Endothelial cell of umbilical vein (primary cell): ENCODE results near the gene AVPR2. TPM values are rescaled to one million over a fixed set of nuclear protein-coding genes. Genes with fewer than 3 reads are reported as not detected.

Experiments
- BruUV-seq: library from RNA; stranded (reverse); fragments of 400-500 nt; replicated peaks from 2 replicates; lab custom pipeline; 2021; lab: Mats Ljungman, UMichigan
- CTCF ChIA-PET: fragments of 300-600, 350-600 bp; sonication (Branson Sonifier 250); formaldehyde crosslinking; loops from one replicate; lab custom pipeline; 2021; ENCODE audit warnings: antibody characterized with exemption, inconsistent platforms; lab: Charles Lee
- POLR2A ChIA-PET: fragments of 300-600, 350-600 bp; sonication (Branson Sonifier 250); formaldehyde crosslinking; loops from one replicate; lab custom pipeline; 2021; ENCODE audit warnings: antibody characterized with exemption, inconsistent platforms; lab: Charles Lee
- DNase-seq: peaks from one replicate; pipeline ENCODE4 v3.0.0-alpha.2; 2011; ENCODE audit warnings: low read depth, low spot score
- FAIRE-seq: peaks from 2 replicates; lab custom pipeline; 2011; peaks lifted over from hg19 to GRCh38; lab: Jason Lieb, UNC
- H2AFZ ChIP-seq: 2 replicates; pipeline ENCODE4 v1.6.0; 2012; ENCODE audit warnings: low read depth, low read length, control low read depth, inconsistent platforms
- H3K27ac ChIP-seq: 2 replicates; pipeline ENCODE4 v1.5.1; 2011; ENCODE audit warnings: low read depth, mild to moderate bottlenecking, control low read depth, low read length, moderate library complexity; ENCODE audit not compliant: insufficient read depth
- H3K27me3 ChIP-seq, 2 experiments: 2 replicates each; pipeline versions ENCODE4 v1.6.0 to v1.6.1; 2011; ENCODE audit warnings: low read length in 2 of 2, mixed read lengths in 1 of 2; ENCODE audit not compliant: control insufficient read depth in 2 of 2, insufficient read depth in 2 of 2
- H3K36me3 ChIP-seq, 2 experiments: 2 replicates in 1 of 2; 3 replicates in 1 of 2; pipeline ENCODE4 v1.5.1; 2011; ENCODE audit warnings: low read length in 2 of 2, mild to moderate bottlenecking in 1 of 2, moderate library complexity in 1 of 2; ENCODE audit not compliant: control insufficient read depth in 2 of 2, insufficient read depth in 2 of 2; ENCODE audit errors: extremely low read depth in 1 of 2
- H3K4me1 ChIP-seq: 3 replicates; pipeline ENCODE4 v1.5.1; 2011; ENCODE audit warnings: mild to moderate bottlenecking, low read length; ENCODE audit not compliant: control insufficient read depth, insufficient read depth; ENCODE audit errors: extremely low read depth
- H3K4me2 ChIP-seq: 2 replicates; pipeline ENCODE4 v1.6.1; 2011; ENCODE audit warnings: low read length, control low read depth, mixed read lengths; ENCODE audit not compliant: insufficient read depth
- H3K4me3 ChIP-seq, 3 experiments: fragments of 200-600 bp in 1 of 3; sonication (generic), shearing (Covaris generic) in 1 of 3; replicated peaks in 1 of 3; 2 replicates each; pipeline ENCODE4 v1.5.1; 2011 to 2016; ENCODE audit warnings: control low read depth in 3 of 3, low read length in 3 of 3, mild to moderate bottlenecking in 2 of 3, inconsistent platforms in 1 of 3, low read depth in 1 of 3, moderate library complexity in 1 of 3; ENCODE audit not compliant: insufficient read depth in 1 of 3
- H3K79me2 ChIP-seq: 2 replicates; pipeline ENCODE4 v1.6.0; 2012; ENCODE audit warnings: low read length, inconsistent platforms; ENCODE audit not compliant: control insufficient read depth, insufficient read depth
- H3K9ac ChIP-seq: replicated peaks from 2 replicates; pipeline ENCODE3; 2011; ENCODE audit warnings: low read length, control low read depth; ENCODE audit not compliant: insufficient read depth; ENCODE audit errors: extremely low read depth
- H3K9me1 ChIP-seq: replicated peaks from 3 replicates; pipeline ENCODE4 v1.6.0; 2011; ENCODE audit warnings: mild to moderate bottlenecking, low read length; ENCODE audit not compliant: control insufficient read depth, insufficient read depth; ENCODE audit errors: extremely low read depth
- H3K9me3 ChIP-seq: replicated peaks from 2 replicates; pipeline ENCODE4 v1.5.1; 2012; ENCODE audit warnings: low read length, inconsistent platforms; ENCODE audit not compliant: control insufficient read depth, insufficient read depth
- H4K20me1 ChIP-seq: replicated peaks from 2 replicates; pipeline ENCODE3; 2011; ENCODE audit warnings: mild to moderate bottlenecking, low read length; ENCODE audit not compliant: control insufficient read depth, insufficient read depth; ENCODE audit errors: extremely low read depth
- EZH2 ChIP-seq: IDR thresholded peaks from 2 replicates; pipeline ENCODE4 v1.6.1; 2012; ENCODE audit warnings: borderline replicate concordance, low read depth, mild to moderate bottlenecking, moderate library complexity, low read length, inconsistent platforms; ENCODE audit not compliant: severe bottlenecking
- FOS ChIP-seq: IDR thresholded peaks from 2 replicates; pipeline ENCODE4 v1.6.1; 2011; ENCODE audit warnings: mild to moderate bottlenecking, low read length, moderate library complexity, borderline replicate concordance; ENCODE audit not compliant: insufficient read depth
- GATA2 ChIP-seq: IDR thresholded peaks from 2 replicates; pipeline ENCODE4 v1.7.0; 2011; ENCODE audit warnings: low read depth, mild to moderate bottlenecking, moderate library complexity, mixed read lengths, low read length; ENCODE audit not compliant: insufficient read length, insufficient read depth
- JUN ChIP-seq: IDR thresholded peaks from 2 replicates; pipeline ENCODE4 v1.6.1; 2011; ENCODE audit warnings: borderline replicate concordance, low read depth; ENCODE audit not compliant: insufficient read length, insufficient read depth
- MAX ChIP-seq: IDR thresholded peaks from 2 replicates; pipeline ENCODE4 v1.6.1; 2011; ENCODE audit not compliant: insufficient read depth, insufficient read length
- MYC ChIP-seq: IDR thresholded peaks from one replicate; pipeline ENCODE4 v1.6.1; 2011; ENCODE audit warnings: mild to moderate bottlenecking, low read depth, low read length
- POLR2A ChIP-seq: IDR thresholded peaks from 2 replicates; pipeline ENCODE4 v1.6.1; 2012; ENCODE audit warnings: low read depth, mild to moderate bottlenecking, control low read depth, low read length
- POLR2AphosphoS5 ChIP-seq: IDR thresholded peaks from 2 replicates; pipeline ENCODE4 v1.6.1; 2012; ENCODE audit warnings: low read depth, mild to moderate bottlenecking, control low read depth, low read length, moderate library complexity; ENCODE audit not compliant: insufficient read depth
- dilution Hi-C: fragments of 300-500 bp; cut with MboI; formaldehyde crosslinking; loops from one replicate; pipeline ENCODE4 v1.15.0; 2019; ENCODE audit warnings: low sequenced_read_pairs; ENCODE audit not compliant: extremely low pct_ligation_motif_present
- intact Hi-C: fragments of 100-400 bp; cut with micrococcal nuclease; formaldehyde crosslinking; loops from one replicate; pipeline ENCODE4 v1.10.0; 2022
- polyA plus RNA-seq, 4 experiments: library from polyadenylated mRNA; depleted of rRNA in 3 of 4; stranded (reverse) in 3 of 4; unstranded in 1 of 4; fragments of >200 nt; gene quantifications; 2 replicates each; pipeline versions ENCODE4 v1.2.1 to v1.2.3, GENCODE V29; 2011 to 2012; ENCODE audit warnings: missing spikeins in 1 of 4
- total RNA-seq: library from RNA; stranded (reverse); gene quantifications from 2 replicates; pipeline ENCODE4 v1.2.3, GENCODE V29; 2021
- TF ChIP-seq, protein P1 (sequence below), 2 donors: IDR thresholded peaks; 1 replicate in 1 of 2; 2 replicates in 1 of 2; pipeline ENCODE4 v1.5.1; 2011; ENCODE audit warnings: low read length in 2 of 2, mild to moderate bottlenecking in 2 of 2, moderate library complexity in 2 of 2, control low read depth in 1 of 2, inconsistent platforms in 1 of 2, low read depth in 1 of 2; ENCODE audit not compliant: insufficient read depth in 1 of 2; ENCODE audit errors: extremely low read depth in 1 of 2

AVPR2 gene
- total and polyA plus RNA-seq, 2 donors (not counting 3 experiments of a cell fraction or from before 2014, with no cell fraction given): not detected

DNA sequence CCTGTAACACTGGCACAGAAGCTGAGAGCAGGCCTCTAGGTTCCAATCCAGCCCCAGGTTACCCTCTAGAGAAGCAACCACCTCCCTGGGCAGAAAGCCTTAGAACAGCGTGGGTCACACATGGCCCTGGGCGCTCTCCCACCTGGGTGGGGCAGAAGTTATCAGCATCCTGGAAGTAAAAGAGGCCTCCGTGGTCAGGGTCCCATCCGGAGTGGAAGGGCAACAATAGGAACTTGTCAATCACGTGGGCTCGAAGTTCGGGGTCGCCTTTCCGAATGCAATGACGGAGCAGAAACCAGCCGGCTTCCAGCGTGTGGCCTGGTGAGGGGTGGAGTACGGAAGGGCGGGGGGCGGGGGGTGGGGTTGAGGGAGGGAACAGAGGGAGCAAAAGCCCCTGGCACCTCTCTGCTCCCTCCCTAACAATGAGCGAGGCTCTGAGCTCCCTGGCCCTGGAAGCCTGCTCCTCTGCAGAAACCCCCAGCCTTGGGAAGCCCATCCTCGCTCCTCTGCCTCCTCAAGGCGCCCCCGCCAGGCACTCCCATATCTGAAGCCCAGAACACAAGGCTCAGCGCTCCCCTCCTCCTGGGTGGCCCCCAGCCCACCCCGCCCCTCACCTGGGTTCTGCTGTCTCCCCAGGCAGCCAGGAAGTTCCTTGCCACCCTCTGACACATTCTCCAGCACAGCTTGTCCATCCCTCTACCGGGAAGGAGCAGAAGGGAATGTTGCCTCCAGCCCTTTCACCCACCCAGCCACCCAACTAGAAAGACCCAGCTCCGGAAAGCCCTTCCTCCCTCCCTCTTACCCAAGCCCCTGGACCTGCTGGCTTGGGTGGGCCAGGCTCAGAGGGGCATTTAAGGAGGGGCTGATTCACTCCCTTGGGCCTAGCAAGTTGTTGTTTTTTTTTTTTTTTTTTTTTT lies 37.1 kb downstream of the AVPR2 start:
- H3K27ac ChIP-seq: no peak overlapping the region
- H2AFZ ChIP-seq: peak overlapping the region; percentile 62
- H3K4me1 ChIP-seq: peaks cover 3% of the 10 kb centered on the region
- TF ChIP-seq POLR2AphosphoS5 (no peak), EZH2 (no peak), MYC (no peak), FOS (no peak), JUN (no peak), GATA2 (no peak), MAX (no peak), POLR2A (no peak)
- TF ChIP-seq, protein P1, sequence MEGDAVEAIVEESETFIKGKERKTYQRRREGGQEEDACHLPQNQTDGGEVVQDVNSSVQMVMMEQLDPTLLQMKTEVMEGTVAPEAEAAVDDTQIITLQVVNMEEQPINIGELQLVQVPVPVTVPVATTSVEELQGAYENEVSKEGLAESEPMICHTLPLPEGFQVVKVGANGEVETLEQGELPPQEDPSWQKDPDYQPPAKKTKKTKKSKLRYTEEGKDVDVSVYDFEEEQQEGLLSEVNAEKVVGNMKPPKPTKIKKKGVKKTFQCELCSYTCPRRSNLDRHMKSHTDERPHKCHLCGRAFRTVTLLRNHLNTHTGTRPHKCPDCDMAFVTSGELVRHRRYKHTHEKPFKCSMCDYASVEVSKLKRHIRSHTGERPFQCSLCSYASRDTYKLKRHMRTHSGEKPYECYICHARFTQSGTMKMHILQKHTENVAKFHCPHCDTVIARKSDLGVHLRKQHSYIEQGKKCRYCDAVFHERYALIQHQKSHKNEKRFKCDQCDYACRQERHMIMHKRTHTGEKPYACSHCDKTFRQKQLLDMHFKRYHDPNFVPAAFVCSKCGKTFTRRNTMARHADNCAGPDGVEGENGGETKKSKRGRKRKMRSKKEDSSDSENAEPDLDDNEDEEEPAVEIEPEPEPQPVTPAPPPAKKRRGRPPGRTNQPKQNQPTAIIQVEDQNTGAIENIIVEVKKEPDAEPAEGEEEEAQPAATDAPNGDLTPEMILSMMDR (IDR thresholded peaks at IDR 0.05; ENCODE audit: extremely low read depth in 1 of 2, insufficient read depth in 1 of 2, low read depth in 1 of 2, low read length in 2 of 2): no peak
- no peak overlapping the region for H3K4me3 ChIP-seq
- no peak for DNase-seq
- H3K4me2 ChIP-seq: no peak overlapping the region
- H3K79me2 ChIP-seq: no peaks in the 10 kb centered on the region
- no peaks in the 10 kb centered on the region for H3K36me3 ChIP-seq
- FAIRE-seq: peak; percentile 85
- peak overlapping the region; percentile 9 for H3K9ac ChIP-seq
- H3K9me1 ChIP-seq: no peaks in the 10 kb centered on the region
- no peaks in the 10 kb centered on the region for H4K20me1 ChIP-seq
- no TSS peak for BruUV-seq
- intact Hi-C loops (no loop called here), dilution Hi-C loops (no loop called here)
- H3K9me3 ChIP-seq: no peaks in the 10 kb centered on the region
- ChIA-PET CTCF (no interaction called here), POLR2A (no interaction called here)
- H3K27me3 ChIP-seq: no peaks in the 10 kb centered on the region
